SHP77 treated with DMSO at 0.1 percent for 48 hours (cell line): Measurements from ENCODE around the gene DCX.

ENCODE experiments used
- DNase-seq: peaks from one replicate; lab custom pipeline; 2025; lab: John Stamatoyannopoulos, UW

DCX gene

GRCh38 chrX:111411983-111412382 lies at the start of gene DCX:
Gene DCX (minus strand): TSS chrX:111412192. CDS start chrX:111410398, 1,794 bp downstream.
- DNase-seq, result no peak

GRCh38 chrX:111460607-111461006 lies 48.6 kb upstream of the DCX start:
- no peak for DNase-seq

GRCh38 chrX:111447298-111447697 lies 35.3 kb upstream of the DCX start:
- DNase-seq, result no peak

GRCh38 chrX:111445485-111445884 lies 33.5 kb upstream of the DCX start:
- peak; percentile 46 for DNase-seq

GRCh38 chrX:111444881-111445280 lies 32.9 kb upstream of the DCX start:
- no peak for DNase-seq

- DNase-seq, result no peak
Observed at GRCh38 chrX:111443946-111444345, 32.0 kb upstream of the DCX start.

- no peak for DNase-seq
Observed at GRCh38 chrX:111442791-111443190, 30.8 kb upstream of the DCX start.

GRCh38 chrX:111435469-111435868 lies 23.5 kb upstream of the DCX start:
- no peak for DNase-seq

GRCh38 chrX:111431001-111431400 lies 19.0 kb upstream of the DCX start:
- no peak for DNase-seq

GRCh38 chrX:111411557-111411956 lies 435 bp downstream of the DCX start:
- no peak for DNase-seq

GRCh38 chrX:111410590-111411078 lies 1.4 kb downstream of the DCX start:
- DNase-seq, result no peak

GRCh38 chrX:111409326-111409725 lies 2.7 kb downstream of the DCX start:
- DNase-seq, result no peak

- DNase-seq, result no peak
Observed at GRCh38 chrX:111407948-111408347, 4.0 kb downstream of the DCX start.

- no peak for DNase-seq
Observed at GRCh38 chrX:111402344-111402743, 9.6 kb downstream of the DCX start.

- no peak for DNase-seq
Observed at GRCh38 chrX:111395149-111395548, 16.8 kb downstream of the DCX start.

- DNase-seq, result no peak
Observed at GRCh38 chrX:111394569-111394968, 17.4 kb downstream of the DCX start.

- no peak for DNase-seq
Observed at GRCh38 chrX:111387470-111388070, 24.4 kb downstream of the DCX start.

- no peak for DNase-seq
Observed at GRCh38 chrX:111386615-111387233, 25.3 kb downstream of the DCX start.

GRCh38 chrX:111386077-111386476 lies 25.9 kb downstream of the DCX start:
- DNase-seq, result no peak

- no peak for DNase-seq
Observed at GRCh38 chrX:111382277-111382676, 29.7 kb downstream of the DCX start.

GRCh38 chrX:111376897-111377578 lies 35.0 kb downstream of the DCX start:
- peak; percentile 22 for DNase-seq

- DNase-seq, result no peak
Observed at GRCh38 chrX:111376486-111376885, 35.5 kb downstream of the DCX start.

GRCh38 chrX:111375747-111376146 lies 36.2 kb downstream of the DCX start:
- DNase-seq, result no peak
